B cell (primary cell): Measurements from ENCODE around the gene MYCBP2. TPM values are rescaled to one million over a fixed set of nuclear protein-coding genes. Genes with fewer than 3 reads are reported as not detected.

Experiments used
- ATAC-seq: fragments of 200-7000 bp; cut with Tn5 transposase; one replicate; pipeline ENCODE4 v1.10.0; 2021; ENCODE audit warnings: low read depth, mild to moderate bottlenecking, moderate number of reproducible peaks, moderate library complexity
- CTCF ChIA-PET: fragments of 350-600 bp; sonication (Branson Sonifier 250); formaldehyde crosslinking; loops from one replicate; lab custom pipeline; 2021; ENCODE audit warnings: antibody characterized with exemption, inconsistent platforms; lab: Charles Lee
- POLR2A ChIA-PET: fragments of 350-600 bp; sonication (Branson Sonifier 250); formaldehyde crosslinking; loops from one replicate; lab custom pipeline; 2021; ENCODE audit warnings: antibody characterized with exemption; lab: Charles Lee
- DNase-seq: peaks from one replicate; pipeline ENCODE4 v3.0.0; 2013
- H2AFZ ChIP-seq: 2 replicates; pipeline ENCODE4 v1.6.1; 2012; ENCODE audit warnings: mild to moderate bottlenecking, low read depth, low read length; ENCODE audit not compliant: insufficient read depth, poor library complexity, severe bottlenecking
- H3K27ac ChIP-seq, 2 donors: 1 replicate in 1 of 2; 2 replicates in 1 of 2; pipeline ENCODE4 v1.5.1; 2012 to 2013; ENCODE audit warnings: low read length in 2 of 2, mild to moderate bottlenecking in 2 of 2, moderate library complexity in 1 of 2
- H3K27me3 ChIP-seq, 4 experiments: fragments of 200-600 bp in 1 of 4; sonication (generic) in 1 of 4; replicated peaks in 1 of 4; 1 replicate in 2 of 4; 2 replicates in 2 of 4; pipeline versions ENCODE4 v1.6.1 to v1.7.0; 2013 to 2016; ENCODE audit warnings: low read length in 3 of 4, mild to moderate bottlenecking in 2 of 4, mixed read lengths in 1 of 4, moderate library complexity in 1 of 4; ENCODE audit not compliant: insufficient read depth in 4 of 4, control insufficient read depth in 3 of 4; ENCODE audit errors: control extremely low read depth in 1 of 4
- H3K36me3 ChIP-seq, 2 experiments: replicated peaks in 1 of 2; 1 replicate in 1 of 2; 2 replicates in 1 of 2; pipeline versions ENCODE4 v1.6.1 to v1.7.1; 2013; ENCODE audit warnings: low read length in 1 of 2; ENCODE audit not compliant: insufficient read depth in 2 of 2, control insufficient read depth in 1 of 2; ENCODE audit errors: control extremely low read depth in 1 of 2, extremely low read depth in 1 of 2
- H3K4me1 ChIP-seq, 2 donors: fragments of 200-600 bp in 1 of 2; sonication (generic) in 1 of 2; 1 replicate in 1 of 2; 2 replicates in 1 of 2; pipeline versions ENCODE4 v1.5.1 to v1.6.1; 2013 to 2017; ENCODE audit warnings: low read length in 2 of 2; ENCODE audit not compliant: control insufficient read depth in 2 of 2, insufficient read depth in 2 of 2
- H3K4me2 ChIP-seq: replicated peaks from 2 replicates; pipeline ENCODE3; 2012; ENCODE audit warnings: mild to moderate bottlenecking, low read depth, low read length; ENCODE audit not compliant: poor library complexity, severe bottlenecking
- H3K4me3 ChIP-seq, 5 experiments: fragments of 200-600 bp in 1 of 5; sonication (generic) in 1 of 5; 1 replicate in 3 of 5; 2 replicates in 2 of 5; pipeline versions ENCODE4 v1.5.1 to v1.7.0; 2011 to 2016; ENCODE audit warnings: low read length in 4 of 5, mild to moderate bottlenecking in 4 of 5, low read depth in 2 of 5, control low read depth in 1 of 5, moderate library complexity in 1 of 5; ENCODE audit not compliant: insufficient read depth in 1 of 5; ENCODE audit errors: control extremely low read depth in 1 of 5, extremely low read depth in 1 of 5
- H3K79me2 ChIP-seq: fragments of 200-600 bp; sonication (generic); one replicate; pipeline ENCODE4 v1.6.0; 2016; ENCODE audit warnings: low read length; ENCODE audit not compliant: control insufficient read depth, insufficient read depth
- H3K9ac ChIP-seq: fragments of 200-600 bp; sonication (generic); 2 replicates; pipeline ENCODE4 v1.6.1; 2017; ENCODE audit warnings: mild to moderate bottlenecking, low read length, moderate library complexity
- H3K9me3 ChIP-seq, 3 donors: one replicate each; pipeline versions ENCODE4 v1.6.1 to v1.7.1; 2013; ENCODE audit warnings: low read length in 2 of 3; ENCODE audit not compliant: control insufficient read depth in 2 of 3, insufficient read depth in 1 of 3; ENCODE audit errors: control extremely low read depth in 1 of 3
- H4K20me1 ChIP-seq: 2 replicates; pipeline ENCODE4 v1.6.0; 2012; ENCODE audit warnings: mild to moderate bottlenecking, low read length; ENCODE audit not compliant: insufficient read depth, control insufficient read depth, poor library complexity, severe bottlenecking
- H3K27ac Mint-ChIP-seq: one replicate; pipeline ENCODE4 v1.8.0; 2021; ENCODE audit warnings: mixed read lengths
- H3K27me3 Mint-ChIP-seq: one replicate; pipeline ENCODE4 v1.8.0; 2021; ENCODE audit warnings: mixed read lengths
- H3K4me1 Mint-ChIP-seq: one replicate; pipeline ENCODE4 v1.8.0; 2021; ENCODE audit warnings: mixed read lengths
- H3K4me3 Mint-ChIP-seq: one replicate; pipeline ENCODE4 v1.8.0; 2021; ENCODE audit warnings: mixed read lengths
- H3K9me3 Mint-ChIP-seq: one replicate; pipeline ENCODE4 v1.8.0; 2022; ENCODE audit warnings: mixed read lengths; ENCODE audit not compliant: insufficient read depth
- EZH2 ChIP-seq: IDR thresholded peaks from 2 replicates; pipeline ENCODE4 v1.6.1; 2012; ENCODE audit warnings: borderline replicate concordance, low read depth, mild to moderate bottlenecking, moderate library complexity, low read length; ENCODE audit not compliant: insufficient read depth, poor library complexity, severe bottlenecking
- WGBS: methylation state at CpG from one replicate; pipeline ENCODE4 v1.1.5; 2013; ENCODE audit warnings: missing lambda C conversion rate; ENCODE audit not compliant: insufficient coverage; 5-methylcytosine and 5-hydroxymethylcytosine counted together
- intact Hi-C: fragments of 100-400 bp; cut with micrococcal nuclease; formaldehyde crosslinking; loops from one replicate; pipeline ENCODE4 v1.10.0; 2022
- polyA plus RNA-seq: library from polyadenylated mRNA; depleted of rRNA; stranded (reverse); fragments of >200 nt; gene quantifications from 2 replicates; pipeline ENCODE4 v1.2.3, GENCODE V29; 2012
- total RNA-seq, 2 donors: library from RNA; stranded (reverse); fragments of 120-200 nt in 1 of 2; gene quantifications; 1 replicate in 1 of 2; 2 replicates in 1 of 2; pipeline versions ENCODE4 v1.2.3 to v1.2.4, GENCODE V29; 2013 to 2022
- TF ChIP-seq, protein P1 (sequence below): fragments of 200-600 bp; IDR thresholded peaks from one replicate; pipeline ENCODE4 v1.8.0; 2022; ENCODE audit warnings: antibody characterized with exemption, mild to moderate bottlenecking

MYCBP2 gene
- total and polyA plus RNA-seq, 2 donors (not counting 1 experiment from before 2014, with no cell fraction given), result 84.0 to 237 TPM

DNA sequence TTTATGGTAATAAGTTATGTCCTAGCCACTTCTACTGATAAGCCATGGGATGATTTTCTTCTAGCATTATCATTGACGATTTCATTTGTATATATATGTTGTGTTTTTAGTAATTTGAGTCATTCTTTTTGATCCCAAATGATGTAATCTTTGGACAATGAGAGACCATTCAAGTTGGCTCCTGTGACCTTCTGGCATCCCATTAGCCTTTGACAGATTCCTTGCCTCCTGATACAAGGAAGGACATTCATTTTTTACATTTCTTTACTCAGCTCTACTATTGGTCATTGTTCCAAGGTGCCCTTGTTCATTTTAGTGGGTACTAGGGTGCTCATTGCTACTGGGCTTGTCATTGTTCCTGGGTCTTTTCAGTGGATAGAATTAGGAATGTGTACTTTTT, 35.3 kb upstream of the MYCBP2 start:
- TF ChIP-seq, protein P1, sequence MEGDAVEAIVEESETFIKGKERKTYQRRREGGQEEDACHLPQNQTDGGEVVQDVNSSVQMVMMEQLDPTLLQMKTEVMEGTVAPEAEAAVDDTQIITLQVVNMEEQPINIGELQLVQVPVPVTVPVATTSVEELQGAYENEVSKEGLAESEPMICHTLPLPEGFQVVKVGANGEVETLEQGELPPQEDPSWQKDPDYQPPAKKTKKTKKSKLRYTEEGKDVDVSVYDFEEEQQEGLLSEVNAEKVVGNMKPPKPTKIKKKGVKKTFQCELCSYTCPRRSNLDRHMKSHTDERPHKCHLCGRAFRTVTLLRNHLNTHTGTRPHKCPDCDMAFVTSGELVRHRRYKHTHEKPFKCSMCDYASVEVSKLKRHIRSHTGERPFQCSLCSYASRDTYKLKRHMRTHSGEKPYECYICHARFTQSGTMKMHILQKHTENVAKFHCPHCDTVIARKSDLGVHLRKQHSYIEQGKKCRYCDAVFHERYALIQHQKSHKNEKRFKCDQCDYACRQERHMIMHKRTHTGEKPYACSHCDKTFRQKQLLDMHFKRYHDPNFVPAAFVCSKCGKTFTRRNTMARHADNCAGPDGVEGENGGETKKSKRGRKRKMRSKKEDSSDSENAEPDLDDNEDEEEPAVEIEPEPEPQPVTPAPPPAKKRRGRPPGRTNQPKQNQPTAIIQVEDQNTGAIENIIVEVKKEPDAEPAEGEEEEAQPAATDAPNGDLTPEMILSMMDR, result no peak
- TF ChIP-seq EZH2, result no peak
- Histone ChIP-seq H3K9me3 (no peaks in the 10 kb centered on the region), H3K27me3 (no peaks in the 10 kb centered on the region), H3K4me3 (no peak overlapping the region), H3K79me2 (no peaks in the 10 kb centered on the region), H3K9ac (no peak overlapping the region), H3K27ac (no peak overlapping the region), H4K20me1 (no peaks in the 10 kb centered on the region), H3K4me2 (no peak overlapping the region), H3K36me3 (no peaks in the 10 kb centered on the region), H2AFZ (no peak overlapping the region), H3K4me1 (peaks cover 14 to 23% of the 10 kb centered on the region in 2 donors)
- no CpG with 5 or more reads among the region's 1 CpG for WGBS
- CTCF ChIA-PET, result no interaction called here
- intact Hi-C loops, result no loop called here
- DNase-seq (no peak), ATAC-seq (no peak)
- Mint-ChIP-seq H3K27ac (no peak overlapping the region), H3K4me1 (peaks cover 24% of the 10 kb centered on the region), H3K27me3 (no peaks in the 10 kb centered on the region), H3K4me3 (no peak overlapping the region), H3K9me3 (no peaks in the 10 kb centered on the region)
- POLR2A ChIA-PET, result interaction anchor here (0.8 kb wide), 1 partner anchor 9 kb away, joined by 3 read pairs; no protein-coding TSS in a partner anchor

DNA sequence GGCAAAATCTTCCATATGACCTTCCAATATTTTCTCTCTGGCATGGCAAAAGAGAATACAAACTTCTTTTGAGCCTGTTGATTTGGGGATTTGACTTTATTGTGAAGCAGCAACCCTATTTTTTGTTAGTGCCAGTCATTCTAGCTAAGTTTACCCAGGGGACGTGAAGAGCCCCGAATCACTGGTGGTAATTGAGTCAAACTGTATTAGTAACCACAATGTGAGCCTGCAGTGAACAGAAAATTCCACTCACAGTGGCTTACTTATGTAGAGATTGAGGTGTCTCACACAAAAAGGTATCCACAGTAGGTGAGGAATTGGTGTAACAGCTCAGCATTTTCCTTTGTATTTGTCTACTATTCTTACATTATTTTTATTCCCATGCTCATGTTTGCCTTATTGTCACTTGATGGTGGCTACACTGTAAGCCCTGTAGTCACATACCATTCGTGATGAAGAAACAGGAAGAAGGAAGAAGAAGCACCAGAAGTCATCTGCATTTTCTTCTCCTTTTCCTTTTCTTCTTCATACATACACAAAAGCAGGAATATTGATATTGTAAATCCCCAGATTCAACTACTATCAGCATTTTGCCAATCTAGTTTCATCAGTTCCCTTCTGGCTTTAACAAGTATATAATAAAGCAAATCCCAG, 33.3 kb upstream of the MYCBP2 start:
- peaks cover 14 to 23% of the 10 kb centered on the region in 2 donors for H3K4me1 ChIP-seq
- no peak for TF ChIP-seq EZH2
- TF ChIP-seq, protein P1, result no peak
- H3K4me1 Mint-ChIP-seq, result peaks cover 26% of the 10 kb centered on the region
- ChIA-PET CTCF (interaction anchor here (0.7 kb wide), 1 partner anchor 27 kb away, joined by 3 read pairs; no protein-coding TSS in a partner anchor), POLR2A (no interaction called here)
- no peaks in the 10 kb centered on the region for H4K20me1 ChIP-seq
- no peaks in the 10 kb centered on the region for H3K27me3 ChIP-seq
- H3K79me2 ChIP-seq, result no peaks in the 10 kb centered on the region
- peak overlapping the region; percentile 48 for H2AFZ ChIP-seq
- ATAC-seq (peak; percentile 36), DNase-seq (no peak)
- no peaks in the 10 kb centered on the region for H3K9me3 Mint-ChIP-seq
- H3K9ac ChIP-seq, result no peak overlapping the region
- H3K27ac Mint-ChIP-seq, result peak overlapping the region; percentile 42
- no peak overlapping the region for H3K4me3 ChIP-seq
- peak overlapping the region; percentile 32 for H3K4me2 ChIP-seq
- no peaks in the 10 kb centered on the region for H3K9me3 ChIP-seq
- WGBS, result no CpG with 5 or more reads among the region's 3 CpGs
- H3K4me3 Mint-ChIP-seq, result peak overlapping the region; percentile 43
- intact Hi-C loops, result no loop called here
- H3K36me3 ChIP-seq, result no peaks in the 10 kb centered on the region
- peak overlapping the region in 1 of 2 donors; percentile 35 for H3K27ac ChIP-seq
- no peaks in the 10 kb centered on the region for H3K27me3 Mint-ChIP-seq
